Amniotic stem cell (primary cell): Measurements from ENCODE around the gene GRIK5.
"Not testable (repeated sequence)": the region's sequence is repeated elsewhere in the genome, so short reads cannot be mapped to it uniquely, and the experiment has no call there.

Experiments used
- DNase-seq: peaks from one replicate; lab custom pipeline; 2025; lab: John Stamatoyannopoulos, UW

Gene GRIK5

DNA sequence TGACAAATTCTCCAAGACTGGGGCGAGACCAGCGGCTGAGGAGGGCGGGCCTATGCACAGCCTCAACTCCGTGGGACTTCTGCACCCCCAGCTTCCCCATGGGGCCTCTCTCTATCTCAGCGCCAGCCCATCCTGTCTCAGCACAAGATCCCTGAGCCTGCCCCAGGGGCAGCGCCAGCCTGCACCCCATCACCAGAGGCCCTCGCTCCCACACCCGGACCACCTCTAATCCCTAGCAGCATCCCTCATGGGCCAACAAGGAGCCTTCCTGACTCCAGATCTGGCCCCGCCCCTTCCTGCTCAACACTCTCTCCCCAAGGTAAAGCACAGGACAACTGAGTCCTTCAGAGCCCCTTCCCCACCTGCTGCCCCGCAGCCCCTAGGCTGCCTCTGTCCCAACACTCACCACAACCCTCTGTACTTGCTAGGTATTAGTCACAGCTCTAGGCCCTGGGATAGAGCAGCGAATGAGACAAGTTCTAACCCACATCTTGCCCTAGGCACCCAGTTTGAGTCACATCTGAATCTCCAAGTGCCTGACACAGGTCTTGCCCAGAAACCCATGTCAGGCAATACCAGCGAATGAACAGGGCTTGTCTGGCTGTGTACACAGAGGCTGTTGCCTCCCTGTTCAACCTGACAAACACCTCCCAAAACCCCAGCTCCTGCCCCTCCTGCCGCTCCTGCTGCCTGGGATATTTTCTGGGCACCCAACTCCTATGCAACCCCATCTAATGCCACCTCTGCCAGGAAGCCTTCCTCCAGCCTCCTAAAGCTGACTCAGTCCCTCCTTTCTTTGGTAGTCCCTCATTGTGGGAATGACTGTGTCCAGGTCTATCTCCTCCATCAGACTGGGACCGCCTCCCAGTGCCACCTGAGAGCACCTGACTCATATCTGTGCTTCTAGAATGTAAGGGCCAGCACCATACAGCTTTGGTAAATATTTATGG lies 18.6 kb downstream of the GRIK5 start:
- no peak for DNase-seq

DNA sequence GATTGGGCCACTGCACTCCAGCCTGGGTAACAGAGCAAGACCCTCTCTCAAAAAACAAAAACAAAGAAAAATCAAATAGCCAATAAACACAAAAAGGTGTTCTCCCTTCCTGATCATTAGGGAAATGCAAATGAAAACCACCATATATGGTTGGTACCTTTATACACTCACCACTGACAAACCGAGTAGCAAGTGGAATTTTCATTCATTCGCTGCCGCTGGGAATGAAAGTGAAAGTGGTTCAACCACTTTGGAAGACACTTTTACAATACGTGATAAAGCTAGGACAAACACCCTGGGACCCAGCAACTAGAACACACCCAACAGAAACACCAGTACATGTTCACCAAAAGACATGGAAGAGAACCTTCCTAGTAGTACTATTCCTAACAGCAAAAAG lies 21.0 kb downstream of the GRIK5 start:
- DNase-seq: no peak

DNA sequence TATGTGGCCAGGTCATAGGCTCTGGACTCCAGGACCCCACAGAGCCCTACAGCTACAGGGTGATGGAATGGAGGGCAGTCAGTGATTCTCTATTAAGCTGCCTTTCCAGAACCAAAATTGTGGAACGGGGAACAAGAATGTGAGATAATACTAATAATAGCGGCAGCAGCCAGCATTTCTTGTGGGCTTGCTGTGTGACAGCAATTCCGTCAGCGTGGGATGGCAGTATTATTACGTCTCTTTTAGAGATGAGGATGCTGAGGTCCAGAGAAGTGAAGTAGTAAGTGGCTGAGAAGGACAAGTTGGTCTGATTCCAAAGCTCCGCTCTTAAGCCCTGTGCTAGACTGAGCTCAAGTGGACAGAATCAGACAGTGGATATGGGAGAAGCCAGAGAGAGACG lies 24.4 kb downstream of the GRIK5 start:
- no peak for DNase-seq

DNA sequence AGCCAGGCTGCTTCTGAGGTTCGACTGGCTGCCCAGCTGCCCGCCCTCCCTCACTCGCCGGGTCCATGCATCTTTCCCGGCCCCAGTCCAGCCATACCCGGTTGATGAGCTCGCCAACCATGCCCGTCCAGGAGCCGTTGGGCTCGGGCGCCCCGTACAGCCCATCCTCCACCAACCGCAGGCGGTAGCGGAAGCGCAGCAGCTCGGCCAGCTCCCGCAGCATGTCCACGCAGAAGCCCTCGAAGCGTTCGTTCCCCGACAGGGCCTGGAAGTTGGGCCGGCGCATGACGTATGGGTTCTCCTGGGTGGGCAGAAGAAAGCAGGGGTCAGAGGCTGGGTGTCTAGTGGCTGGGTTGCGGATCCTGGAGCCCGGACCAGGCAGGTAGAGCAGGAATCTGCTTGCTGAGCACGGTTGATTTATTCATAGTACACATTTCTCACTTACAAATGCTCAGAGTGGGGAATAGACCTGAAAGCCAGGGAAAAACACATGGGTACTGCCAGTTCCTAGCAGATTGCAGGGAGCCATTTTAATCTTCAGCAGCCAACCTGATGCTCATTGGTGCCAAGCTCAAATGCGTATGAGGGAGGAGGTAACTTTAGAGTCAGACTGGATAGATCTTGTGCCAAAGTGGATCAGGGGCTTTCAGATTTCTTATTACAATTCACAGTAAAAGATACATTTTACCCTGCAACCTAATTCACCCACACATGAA lies 27.4 kb downstream of the GRIK5 start:
- no peak for DNase-seq

DNA sequence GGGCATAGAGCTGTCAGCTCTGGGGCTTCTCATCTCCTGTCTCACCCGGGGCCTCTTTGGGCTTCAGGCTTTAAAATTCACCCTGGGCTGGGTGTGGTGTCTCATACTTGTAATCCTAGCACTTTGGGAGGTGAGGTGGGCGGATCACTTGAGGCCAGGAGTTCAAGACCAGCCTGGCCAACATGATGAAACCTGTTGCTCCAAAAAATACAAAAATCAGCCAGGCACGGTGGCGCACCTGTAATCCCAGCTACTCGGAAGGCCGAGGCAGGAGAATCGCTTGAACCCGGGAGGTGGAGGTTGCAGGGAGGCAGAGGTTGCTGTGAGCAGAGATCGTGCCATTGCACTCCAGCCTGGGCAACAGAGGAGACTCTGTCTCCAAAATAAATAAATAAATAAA lies 29.5 kb downstream of the GRIK5 start:
- not testable (repeated sequence) for DNase-seq

DNA sequence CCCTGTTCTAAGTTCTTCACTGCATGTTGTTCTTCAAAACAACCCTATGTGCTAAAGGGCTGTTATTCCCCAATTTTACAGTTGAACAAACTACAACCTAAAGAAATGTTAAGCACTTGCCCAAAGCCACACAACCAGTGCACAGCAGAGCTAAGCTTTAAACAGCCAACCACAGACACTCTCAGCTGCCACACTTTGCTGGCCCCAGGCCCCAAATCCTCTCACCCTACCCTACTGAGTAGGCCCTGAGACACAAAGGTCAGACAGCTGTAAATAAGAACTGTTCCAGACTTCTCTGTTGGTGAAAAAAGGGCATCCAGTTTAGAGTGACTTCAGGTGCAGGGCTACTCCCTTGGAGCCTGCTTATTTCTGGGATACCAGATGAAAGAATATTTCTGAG lies 30.0 kb downstream of the GRIK5 start:
- DNase-seq: no peak

DNA sequence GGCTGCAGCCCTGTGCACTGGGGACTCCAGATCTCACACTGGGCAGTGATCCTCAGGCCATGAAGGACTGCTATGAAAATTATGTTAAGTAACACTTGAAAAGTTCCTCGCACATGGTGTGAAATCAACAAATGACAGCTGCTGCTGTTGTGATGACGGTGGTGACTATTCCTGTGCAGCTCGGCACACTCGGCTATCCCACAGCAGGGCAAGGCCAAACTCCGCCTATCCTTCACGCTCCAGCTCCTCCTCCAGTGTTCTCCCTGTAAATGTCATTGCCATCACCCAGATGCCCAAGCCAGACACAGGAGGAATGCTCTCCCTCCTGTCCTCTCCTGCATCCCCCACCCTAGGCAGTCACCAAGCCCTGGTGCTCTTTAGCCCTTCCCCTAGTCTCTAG lies 31.3 kb downstream of the GRIK5 start:
- no peak for DNase-seq

DNA sequence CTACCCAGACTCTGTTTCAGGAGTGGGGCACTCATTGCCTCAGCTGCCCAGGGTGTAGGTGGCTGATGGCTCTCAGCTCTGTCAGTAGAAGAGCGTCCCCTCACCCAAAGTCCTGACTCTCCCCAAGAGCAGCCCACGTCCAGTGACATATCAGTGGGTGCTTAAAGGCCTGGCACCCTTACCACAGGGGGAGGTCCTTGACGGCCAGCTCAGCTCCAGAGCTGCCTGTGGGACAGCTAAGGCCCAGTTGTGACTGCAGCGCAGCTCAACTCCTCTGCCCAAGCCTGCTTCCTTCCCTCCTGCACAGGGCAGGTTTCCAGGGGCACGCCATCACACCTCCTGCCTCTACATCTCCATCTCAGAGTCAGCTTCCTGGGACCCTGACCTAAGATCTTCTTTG lies 32.4 kb downstream of the GRIK5 start:
- DNase-seq: no peak

DNA sequence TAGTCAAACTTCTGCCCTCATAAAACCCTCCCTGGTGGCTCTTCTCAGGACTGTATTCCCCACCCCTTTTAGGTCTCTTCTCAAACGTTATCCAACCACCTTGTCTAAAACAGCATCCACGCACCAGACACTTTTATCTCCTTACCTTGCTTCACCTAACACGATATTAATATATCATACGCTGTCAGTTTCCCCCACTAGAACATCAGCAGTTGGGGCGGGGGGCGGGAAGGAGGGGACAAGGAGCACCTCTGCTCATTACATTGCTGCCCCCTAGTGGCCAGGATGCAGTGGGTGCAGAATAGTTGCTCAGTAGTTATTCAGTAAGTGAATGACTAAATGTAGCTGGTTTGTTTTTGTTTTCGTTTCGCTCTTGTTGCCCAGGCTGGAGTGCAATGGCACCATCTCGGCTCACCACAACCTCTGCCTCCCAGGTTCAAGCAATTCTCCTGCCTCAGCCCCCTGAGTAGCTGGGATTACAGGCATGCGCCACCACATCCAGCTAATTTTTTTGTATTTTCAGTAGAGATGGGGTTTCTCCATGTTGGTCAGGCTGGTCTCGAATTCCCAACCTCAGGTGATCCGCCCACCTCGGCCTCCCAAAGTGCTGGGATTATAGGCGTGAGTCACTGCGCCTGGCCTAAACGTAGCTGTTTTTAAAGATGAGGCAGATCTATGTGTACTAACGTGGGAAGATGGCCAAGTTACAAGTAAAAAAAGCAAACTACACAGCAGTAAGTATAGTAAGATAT lies 35.2 kb downstream of the GRIK5 start:
- DNase-seq: peak; percentile 66

DNA sequence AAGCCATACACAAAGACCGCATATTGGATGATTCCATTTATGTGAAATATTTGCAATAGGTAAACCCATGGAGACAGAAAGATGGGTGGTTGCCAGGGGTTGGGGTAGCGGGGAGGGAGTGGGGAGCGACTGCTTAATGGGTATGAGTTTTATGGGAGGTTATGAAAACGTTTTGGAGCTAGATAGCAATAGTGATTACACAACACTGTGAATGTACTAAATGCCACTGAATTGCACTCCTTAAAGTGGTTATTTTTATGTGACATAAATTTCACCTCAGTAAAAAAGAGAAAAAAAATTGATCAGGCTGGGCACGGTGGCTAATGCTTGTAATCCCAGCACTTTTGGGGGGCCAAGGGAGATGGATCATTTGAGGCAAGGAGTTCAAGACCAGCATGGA lies 36.6 kb downstream of the GRIK5 start:
- no peak for DNase-seq

DNA sequence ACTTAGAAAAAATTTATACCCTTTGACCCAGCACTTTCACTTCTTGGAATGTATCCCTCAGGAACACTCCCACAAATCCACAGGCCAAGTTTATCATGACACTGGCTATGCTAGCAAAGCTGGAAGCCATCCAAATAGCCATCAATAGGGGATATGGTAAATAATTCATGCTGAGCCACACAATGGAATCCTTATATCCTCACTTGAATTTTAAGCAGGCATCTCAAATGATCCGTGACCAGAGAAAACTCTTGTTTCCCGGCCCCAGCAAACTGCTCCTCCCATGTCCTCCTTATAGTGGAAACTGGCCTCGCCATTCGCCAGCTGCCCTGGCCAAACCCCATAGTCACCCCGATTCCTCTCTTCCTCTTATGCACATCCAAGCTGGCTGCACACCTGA lies 37.6 kb downstream of the GRIK5 start:
- DNase-seq: no peak

DNA sequence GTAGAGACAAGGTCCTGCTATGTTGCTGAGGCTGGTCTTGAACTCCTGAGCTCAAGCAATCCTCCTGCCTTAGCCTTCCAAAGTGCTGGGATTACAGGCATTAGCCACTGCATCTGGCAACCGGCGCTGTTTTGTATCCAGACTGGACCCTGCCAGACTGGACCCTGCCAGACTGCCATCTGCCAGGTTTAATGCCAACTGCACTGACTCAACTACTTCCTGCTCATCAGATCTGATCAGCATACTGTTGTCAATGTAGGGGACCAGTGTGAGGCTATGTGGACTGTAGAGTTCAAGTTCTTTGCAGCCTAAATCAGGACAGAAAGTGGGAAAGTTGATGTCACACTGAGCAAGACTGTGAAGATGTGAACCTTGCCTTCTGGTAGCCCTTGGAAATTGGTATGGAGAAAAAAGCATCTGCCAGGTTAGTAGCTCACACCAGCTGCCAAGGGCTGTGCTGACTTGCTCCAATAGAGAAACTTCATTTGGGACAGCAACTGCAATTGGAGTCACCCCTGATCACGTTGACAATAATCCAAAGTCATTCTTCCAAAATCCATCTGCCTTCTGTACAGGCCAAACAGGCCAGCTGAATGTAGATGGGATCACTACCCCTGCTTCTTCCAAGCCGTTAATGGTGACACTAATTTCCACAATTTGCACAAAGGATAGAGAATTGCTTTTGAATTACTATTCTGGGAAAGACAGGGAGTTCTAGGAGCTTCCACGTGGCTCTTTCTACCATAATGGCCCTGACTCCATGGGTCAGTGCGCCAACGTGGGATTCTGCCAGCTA lies 39.2 kb downstream of the GRIK5 start:
- no peak for DNase-seq

DNA sequence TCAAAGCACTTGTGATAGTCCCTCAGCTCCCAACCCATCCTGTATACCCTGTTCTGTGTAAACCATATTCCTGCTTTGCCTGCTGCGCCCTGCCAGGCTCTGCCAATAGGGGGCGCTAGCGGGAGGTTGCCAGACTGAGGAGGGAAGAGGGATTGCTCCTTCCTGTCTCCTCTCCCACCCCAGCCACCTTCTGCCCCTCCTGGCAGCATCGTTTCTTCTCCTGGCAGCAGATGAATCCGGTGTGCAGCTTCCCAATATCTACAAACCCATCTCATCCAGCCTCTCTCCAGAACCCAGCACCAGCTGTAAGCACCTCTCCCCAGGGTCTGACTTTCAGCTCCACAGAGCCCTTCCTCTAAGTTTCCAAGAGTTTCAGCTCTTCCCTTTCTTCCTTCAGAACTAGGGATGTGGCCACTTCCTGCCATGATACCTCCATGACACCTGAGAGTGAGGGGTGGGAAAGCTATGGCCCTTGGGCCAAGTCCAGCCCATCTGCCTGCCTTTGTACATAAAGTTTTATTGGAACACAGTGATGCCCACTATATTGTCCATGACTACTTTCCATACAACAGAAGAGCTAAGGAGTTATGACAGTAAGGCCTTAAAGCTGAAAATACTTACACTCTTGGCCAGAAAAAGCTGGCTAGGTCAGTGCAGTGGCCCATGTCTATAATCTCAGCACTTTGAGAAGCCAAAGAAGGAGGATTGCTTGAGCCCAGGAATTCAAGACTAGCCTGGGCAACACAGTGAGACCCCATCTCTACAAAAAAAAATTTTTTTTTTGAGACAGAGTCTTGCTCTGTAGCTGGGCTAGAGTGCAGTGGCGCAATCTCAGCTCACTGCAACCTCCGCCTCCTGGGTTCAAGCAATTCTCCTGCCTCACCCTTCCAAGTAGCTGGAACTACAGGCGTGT lies 41.4 kb downstream of the GRIK5 start:
- no peak for DNase-seq

DNA sequence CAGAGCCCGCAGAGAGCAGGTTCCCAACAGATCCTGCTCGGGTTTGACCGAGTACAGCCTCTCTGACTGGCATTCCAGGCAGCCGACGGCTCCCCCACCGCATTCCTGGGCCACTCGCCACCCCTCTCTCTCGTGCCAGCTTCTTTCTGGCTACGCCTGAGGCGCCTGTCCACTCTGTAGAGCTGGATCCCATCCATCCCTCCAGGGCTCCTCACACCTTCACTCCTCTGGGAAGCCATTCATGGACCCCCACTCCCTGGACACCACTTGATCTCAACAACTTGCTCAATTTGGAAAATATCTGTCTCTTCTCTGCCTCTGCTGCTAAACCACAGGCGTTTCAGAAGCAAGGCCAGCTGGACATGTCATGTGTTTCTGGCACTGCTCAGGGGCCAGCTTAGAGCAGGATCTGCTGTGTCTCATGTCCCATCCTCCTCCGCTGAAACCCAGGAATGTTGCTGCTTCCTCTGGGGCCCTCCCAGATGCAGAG lies 45.3 kb downstream of the GRIK5 start:
- DNase-seq: no peak

DNA sequence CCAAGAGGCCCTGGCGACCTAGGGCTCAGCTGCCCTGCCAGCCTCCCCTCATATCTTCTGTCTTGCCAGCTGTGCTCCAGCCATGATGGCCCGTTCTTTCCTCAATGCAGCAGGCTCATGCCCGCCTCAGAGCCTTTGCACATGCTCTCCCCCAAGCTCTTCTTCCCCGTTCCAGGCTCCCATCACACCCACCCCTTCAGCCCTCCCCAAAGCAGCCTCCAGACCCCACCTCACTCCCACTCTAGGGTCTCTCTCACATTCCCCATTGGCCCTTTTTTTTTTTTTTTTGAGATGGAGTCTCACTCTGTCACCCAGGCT lies 46.1 kb downstream of the GRIK5 start:
- DNase-seq: no peak

DNA sequence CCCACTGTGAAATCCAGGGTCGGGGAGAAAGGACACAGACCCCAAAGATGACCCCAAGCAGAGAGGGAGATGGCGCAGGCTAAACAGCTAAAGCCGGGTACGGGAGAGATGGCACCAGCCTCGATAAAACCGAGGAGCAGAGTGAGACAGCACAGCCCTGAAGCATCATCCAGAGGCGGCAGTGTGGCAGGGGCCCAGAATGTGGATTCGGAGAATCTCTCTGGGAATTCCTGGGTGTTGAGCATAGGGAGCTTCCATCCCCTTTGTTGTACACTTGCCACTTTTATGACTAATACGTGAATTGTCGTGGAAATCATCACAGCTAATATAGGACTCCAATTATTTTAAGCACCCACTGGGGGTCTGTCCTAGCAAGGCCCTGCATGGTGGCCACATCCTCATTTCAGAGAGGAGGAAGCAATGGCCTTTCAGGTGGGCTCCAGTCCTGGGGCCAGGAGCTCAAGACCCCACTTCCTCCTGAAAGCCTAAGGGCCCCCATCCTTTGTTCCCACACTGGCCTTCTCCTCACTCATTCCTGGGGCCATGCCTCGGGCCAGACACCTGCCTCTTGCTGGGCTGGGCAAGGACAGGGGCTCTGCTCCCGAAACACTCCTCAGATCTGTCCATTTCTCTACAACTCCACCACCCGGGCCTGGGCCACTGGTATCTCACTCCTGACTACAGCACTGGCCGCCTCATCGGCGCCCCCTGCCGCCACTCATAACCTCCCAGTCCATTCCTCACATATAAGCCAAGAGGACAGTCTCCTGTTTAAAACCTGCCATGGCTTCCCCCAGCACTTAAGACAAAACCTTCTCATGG lies 46.7 kb downstream of the GRIK5 start:
- no peak for DNase-seq

DNA sequence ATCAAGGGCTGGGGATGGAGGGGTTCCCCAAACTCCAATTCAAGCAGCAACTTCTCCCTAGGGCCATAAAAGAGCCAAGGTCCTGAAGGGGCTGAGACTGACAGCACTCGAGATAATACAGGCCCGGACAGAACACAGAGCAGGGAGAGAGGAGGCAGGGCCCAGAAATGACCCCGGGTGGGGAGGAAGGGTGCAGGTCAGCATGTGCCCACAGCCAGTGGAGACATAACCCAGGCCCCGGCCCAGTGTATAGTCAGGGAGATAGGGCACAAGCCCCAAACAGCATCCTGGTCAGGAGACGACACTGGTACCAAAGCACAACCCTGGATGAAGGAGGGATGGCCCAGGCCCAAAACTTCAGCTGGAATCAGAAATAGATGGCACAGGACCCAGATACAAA lies 47.4 kb downstream of the GRIK5 start:
- DNase-seq: no peak

DNA sequence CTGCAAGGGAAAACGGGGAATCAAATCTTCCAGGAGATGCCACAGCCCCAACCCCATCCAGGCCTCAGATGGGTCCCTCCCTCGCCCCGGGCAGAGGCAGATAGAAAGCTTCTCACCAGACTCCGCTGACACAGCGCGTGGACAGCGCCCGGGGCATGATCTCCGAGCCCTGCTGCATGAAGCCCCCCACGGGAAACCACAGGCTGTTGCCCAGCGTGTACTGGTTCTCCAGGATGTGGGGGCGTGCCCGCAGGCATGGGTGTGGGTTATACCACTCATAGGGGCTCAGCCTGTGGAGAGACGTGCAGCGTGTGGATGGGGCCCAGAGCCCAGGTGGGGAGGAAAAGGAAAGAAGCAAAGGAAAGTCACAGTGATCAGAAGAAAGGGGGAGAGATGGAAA lies 48.8 kb downstream of the GRIK5 start:
- DNase-seq: no peak

DNA sequence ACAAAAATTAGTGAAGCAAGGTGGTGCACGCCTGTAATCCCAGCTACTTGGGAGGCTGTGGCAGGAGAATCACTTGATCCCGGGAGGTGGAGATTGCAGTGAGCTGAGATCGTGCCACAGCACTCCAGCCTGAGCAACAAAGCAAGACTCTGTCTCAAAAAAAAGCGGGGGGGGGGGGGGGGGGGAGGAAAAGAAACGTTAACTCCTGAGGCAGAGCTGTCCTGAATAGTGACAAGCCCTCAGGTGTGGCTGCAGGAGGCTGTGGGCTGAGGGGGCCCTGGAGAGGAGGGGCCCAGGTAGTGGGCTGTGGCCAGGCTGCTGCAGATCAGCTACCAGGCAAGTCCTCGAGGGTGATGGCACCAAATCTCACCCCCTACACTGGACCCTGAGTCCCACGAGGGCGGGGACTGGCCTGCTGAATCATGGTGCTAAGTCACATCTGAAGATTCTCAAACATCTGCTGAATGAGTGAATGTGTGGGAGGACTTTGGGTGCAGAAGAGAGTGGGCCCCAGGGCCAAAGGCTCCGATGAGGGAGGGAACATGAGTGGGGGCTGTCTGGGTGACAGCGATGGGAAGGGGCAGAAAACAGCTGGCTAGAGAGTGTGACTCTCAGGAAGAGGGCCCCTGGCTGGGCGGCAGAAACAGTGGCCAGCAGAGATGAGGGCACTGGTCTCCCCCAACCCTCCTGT lies 51.4 kb downstream of the GRIK5 start:
- DNase-seq: no peak
